Ovary (tissue), 9 donors: ENCODE measurements around the gene PDZRN3. TPM values are rescaled to one million over a fixed set of nuclear protein-coding genes. Genes with fewer than 3 reads are reported as not detected.

Experiments used
- DNase-seq, 5 donors: peaks; one replicate each; pipeline ENCODE4 v3.0.0-alpha.2; 2019 to 2020
- H3K27ac ChIP-seq, 2 donors: fragments of 200-600 bp; one replicate each; pipeline versions ENCODE4 v1.5.1 to v1.8.0; 2019 to 2022
- H3K27me3 ChIP-seq: fragments of 200-600 bp; one replicate; pipeline ENCODE4 v1.8.0; 2022
- H3K36me3 ChIP-seq: fragments of 200-600 bp; sonication (generic); one replicate; pipeline ENCODE4 v1.5.1; 2019
- H3K4me1 ChIP-seq: one replicate; pipeline ENCODE4 v1.8.1; 2013; ENCODE audit warnings: mild to moderate bottlenecking, moderate library complexity; ENCODE audit not compliant: insufficient read depth
- H3K4me3 ChIP-seq: fragments of 200-600 bp; sonication (generic); one replicate; pipeline ENCODE4 v1.5.1; 2017
- H3K9me3 ChIP-seq, 2 donors: fragments of 200-600 bp in 1 of 2; sonication (generic) in 1 of 2; one replicate each; pipeline versions ENCODE4 v1.5.1 to v1.8.1; 2013 to 2019; ENCODE audit warnings: mild to moderate bottlenecking in 1 of 2, moderate library complexity in 1 of 2
- CTCF ChIP-seq, 3 donors: fragments of 450-650 bp in 2 of 3; fragments of 200-600 bp in 1 of 3; IDR thresholded peaks; one replicate each; pipeline versions ENCODE4 v1.5.1 to v1.8.0; 2016 to 2022; ENCODE audit warnings: antibody characterized with exemption in 3 of 3, mild to moderate bottlenecking in 1 of 3
- EP300 ChIP-seq: sonication (generic); formaldehyde crosslinking; IDR thresholded peaks from one replicate; pipeline ENCODE4 v1.6.1; 2017; ENCODE audit warnings: antibody characterized with exemption
- POLR2A ChIP-seq: fragments of 450-650 bp; IDR thresholded peaks from one replicate; pipeline ENCODE4 v1.6.1; 2017; ENCODE audit warnings: antibody characterized with exemption, mild to moderate bottlenecking, moderate library complexity
- WGBS, 3 donors: extraction: QIAGEN DNeasy Blood & Tissue Kit in 1 of 3; methylation state at CpG; one replicate each; pipeline versions ENCODE4 v1.1.5 to v1.1.7; 2013 to 2017; 5-methylcytosine and 5-hydroxymethylcytosine counted together
- intact Hi-C, 4 donors: fragments of 100-400 bp; cut with DNase I; formaldehyde crosslinking; loops; one replicate each; pipeline versions ENCODE4 v1.11.0 to v1.15.1; 2022 to 2023
- polyA plus RNA-seq, 2 donors: library from polyadenylated mRNA; stranded (reverse); fragments of 200-250 nt in 1 of 2; fragments of 350-450 nt in 1 of 2; fragmentation: Illumina TruSeq in 1 of 2; extraction: RNeasy Lipid Tissue Mini Kit (QIAGEN cat#74804) in 1 of 2; gene quantifications; one replicate each; pipeline ENCODE4 v1.2.3, GENCODE V29; 2013 to 2014
- total RNA-seq, 7 donors: library from RNA; depleted of rRNA in 2 of 7; stranded (reverse); fragments of >200 nt in 2 of 7; fragmentation: NEBNext Ultra II Directional in 3 of 7; extraction: Animal tissue kit (Norgen Biotek cat#: 25700) in 3 of 7; gene quantifications; one replicate each; pipeline versions ENCODE4 v1.1.0 to v1.2.4, GENCODE V29; 2016 to 2023
- donor health status: DM: no; HTN: no; CAD: no; lungs with moderate emphysema.
- donor health status: DM: no; HTN: no; CAD: no.
- donor health status: Bipolar disorder and iron deficiency.
- donor health status: DM: yes; HTN: yes; CAD: no.
- donor health status: DM: no; HTN: no; CAD: no.
- donor health status: DM: yes; HTN: yes; CAD: no.

The PDZRN3 gene
- total and polyA plus RNA-seq, 9 donors = 68.1 to 161 (median 102) TPM

GRCh38 chr3:73423116-73423515 is 201.6 kb downstream of the PDZRN3 start:
- no peaks in the 10 kb centered on the region for H3K36me3 ChIP-seq
- peaks cover 28% of the 10 kb centered on the region for H3K4me1 ChIP-seq
- 6 to 13% (median 7%) methylated on average over 3 of the region's 3 CpGs for WGBS, 3 donors
- no peak for TF ChIP-seq CTCF (IDR thresholded peaks at IDR 0.05)
- TF ChIP-seq POLR2A = no peak
- TF ChIP-seq EP300 = no peak
- intact Hi-C loops = no loop called here
- peak overlapping the region in 1 of 2 donors; percentile 64 for H3K27ac ChIP-seq
- H3K4me3 ChIP-seq = no peak overlapping the region
- no peak for DNase-seq
- no peaks in the 10 kb centered on the region for H3K9me3 ChIP-seq
- H3K27me3 ChIP-seq = no peaks in the 10 kb centered on the region

- no peak for TF ChIP-seq CTCF (IDR thresholded peaks at IDR 0.05)
- TF ChIP-seq POLR2A = no peak
- peak; percentile 39 for TF ChIP-seq EP300
- Histone ChIP-seq H3K4me3 (no peak overlapping the region), H3K27ac (peak overlapping the region in 1 of 2 donors; percentile 64), H3K4me1 (peaks cover 25% of the 10 kb centered on the region), H3K9me3 (no peaks in the 10 kb centered on the region), H3K36me3 (no peaks in the 10 kb centered on the region), H3K27me3 (no peaks in the 10 kb centered on the region)
- 3 to 11% (median 4%) methylated on average over 2 of the region's 2 CpGs for WGBS, 3 donors
- intact Hi-C loops = no loop called here
- peak in 2 of 5 donors; percentile 43 to 62 for DNase-seq
Observed at GRCh38 chr3:73422571-73422970, 202.2 kb downstream of the PDZRN3 start.

- Histone ChIP-seq H3K9me3 (no peaks in the 10 kb centered on the region), H3K36me3 (no peaks in the 10 kb centered on the region), H3K27ac (peak overlapping the region; percentile 9 to 64), H3K27me3 (no peaks in the 10 kb centered on the region), H3K4me1 (peaks cover 19% of the 10 kb centered on the region), H3K4me3 (no peak overlapping the region)
- 65 to 69% (median 65%) methylated on average over 3 of the region's 3 CpGs for whole genome bisulfite sequencing, 3 donors
- TF ChIP-seq EP300 (no peak), CTCF (IDR thresholded peaks at IDR 0.05) (no peak)
- intact Hi-C loops = no loop called here
- peak in 1 of 5 donors; percentile 40 for DNase-seq
Observed at GRCh38 chr3:73419942-73420341, 204.8 kb downstream of the PDZRN3 start.

- DNase-seq = no peak
- no peaks in the 10 kb centered on the region for H3K9me3 ChIP-seq
- no peaks in the 10 kb centered on the region for H3K27me3 ChIP-seq
- intact Hi-C loops = no loop called here
- H3K4me1 ChIP-seq = peaks cover 20% of the 10 kb centered on the region
- TF ChIP-seq POLR2A (peak; percentile 12), CTCF (IDR thresholded peaks at IDR 0.05) (peak in 2 of 3 donors; percentile 25 to 39), EP300 (no peak)
- H3K27ac ChIP-seq = peak overlapping the region in 1 of 2 donors; percentile 64
- WGBS, 3 donors = 14 to 22% (median 15%) methylated on average over 14 of the region's 14 CpGs
- no peaks in the 10 kb centered on the region for H3K36me3 ChIP-seq
- peak overlapping the region; percentile 2 for H3K4me3 ChIP-seq
Observed at GRCh38 chr3:73419179-73419803, 205.4 kb downstream of the PDZRN3 start.
